AG04449 (cell line): ENCODE data around the gene ABCC10.

Experiments
- CTCF ChIA-PET: fragments of 350-600 bp; formaldehyde crosslinking; extraction: SDS; loops from one replicate; lab custom pipeline; 2021; ENCODE audit warnings: antibody characterized with exemption; lab: Yijun Ruan, JAX
- POLR2A ChIA-PET: fragments of 400-600, 350-600 bp; formaldehyde crosslinking; extraction: SDS; loops from one replicate; lab custom pipeline; 2020; ENCODE audit warnings: antibody characterized with exemption, inconsistent platforms; lab: Yijun Ruan, JAX
- DNase-seq: peaks from one replicate; pipeline ENCODE4 v3.0.0-alpha.2; 2010; ENCODE audit warnings: low read depth, low spot score
- H3K4me3 ChIP-seq: 2 replicates; pipeline ENCODE4 v1.5.1; 2011; ENCODE audit warnings: low read depth, mild to moderate bottlenecking, control low read depth, low read length
- TF ChIP-seq, protein P1 (sequence below): IDR thresholded peaks from one replicate; pipeline ENCODE4 v1.5.1; 2011; ENCODE audit warnings: mild to moderate bottlenecking, moderate library complexity, low read length, control low read depth, inconsistent platforms; ENCODE audit not compliant: insufficient read depth; ENCODE audit errors: missing control alignments

Gene ABCC10

DNA sequence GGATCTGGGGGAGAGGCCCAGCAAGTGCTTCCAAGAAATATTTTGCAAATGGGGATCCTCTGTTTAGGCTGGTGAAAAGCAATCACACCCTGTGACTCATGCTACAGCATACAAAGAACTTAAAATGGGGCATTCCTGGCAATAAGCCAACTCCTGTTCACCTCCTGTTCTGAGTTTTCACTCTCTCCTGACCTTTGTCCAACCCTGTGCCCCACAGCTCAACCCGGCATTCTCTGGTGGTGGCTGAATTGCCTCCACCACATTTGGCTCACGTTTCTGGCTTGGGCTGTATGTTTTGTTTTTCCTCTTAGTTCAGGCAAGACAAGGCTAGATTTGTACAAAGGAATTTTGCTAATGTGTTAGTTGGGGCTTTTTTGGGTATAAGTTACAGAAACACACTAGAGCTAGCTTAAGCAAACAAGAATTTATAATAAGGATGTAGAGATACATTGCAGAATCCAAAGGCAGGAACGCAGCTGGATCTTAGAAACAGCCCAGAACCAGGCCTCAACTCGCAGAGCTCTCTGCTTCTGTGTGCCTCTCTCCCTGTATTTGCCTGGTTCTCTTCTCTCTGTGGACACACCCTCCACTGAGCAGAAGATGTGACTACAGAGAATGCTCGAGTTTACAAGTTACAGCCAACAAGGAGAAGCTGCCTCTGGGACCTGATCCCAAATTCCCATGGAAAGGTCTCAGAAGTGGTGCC lies 9.4 kb downstream of the ABCC10 start:
- H3K4me3 ChIP-seq = no peak overlapping the region
- TF ChIP-seq, protein P1, sequence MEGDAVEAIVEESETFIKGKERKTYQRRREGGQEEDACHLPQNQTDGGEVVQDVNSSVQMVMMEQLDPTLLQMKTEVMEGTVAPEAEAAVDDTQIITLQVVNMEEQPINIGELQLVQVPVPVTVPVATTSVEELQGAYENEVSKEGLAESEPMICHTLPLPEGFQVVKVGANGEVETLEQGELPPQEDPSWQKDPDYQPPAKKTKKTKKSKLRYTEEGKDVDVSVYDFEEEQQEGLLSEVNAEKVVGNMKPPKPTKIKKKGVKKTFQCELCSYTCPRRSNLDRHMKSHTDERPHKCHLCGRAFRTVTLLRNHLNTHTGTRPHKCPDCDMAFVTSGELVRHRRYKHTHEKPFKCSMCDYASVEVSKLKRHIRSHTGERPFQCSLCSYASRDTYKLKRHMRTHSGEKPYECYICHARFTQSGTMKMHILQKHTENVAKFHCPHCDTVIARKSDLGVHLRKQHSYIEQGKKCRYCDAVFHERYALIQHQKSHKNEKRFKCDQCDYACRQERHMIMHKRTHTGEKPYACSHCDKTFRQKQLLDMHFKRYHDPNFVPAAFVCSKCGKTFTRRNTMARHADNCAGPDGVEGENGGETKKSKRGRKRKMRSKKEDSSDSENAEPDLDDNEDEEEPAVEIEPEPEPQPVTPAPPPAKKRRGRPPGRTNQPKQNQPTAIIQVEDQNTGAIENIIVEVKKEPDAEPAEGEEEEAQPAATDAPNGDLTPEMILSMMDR = no peak
- ChIA-PET POLR2A (interaction anchor here (0.6 kb wide), 1 partner anchor 80 kb away, joined by 3 read pairs; the partner anchor contains the start of gene YIPF3), CTCF (interaction anchor here (0.9 to 3.5 kb wide), 8 partner anchors 9 to 207 kb away, joined by 3 to 28 read pairs (median 6); partner anchors contain the start of genes ABCC10 and DLK2)
- peak; percentile 23 for DNase-seq

DNA sequence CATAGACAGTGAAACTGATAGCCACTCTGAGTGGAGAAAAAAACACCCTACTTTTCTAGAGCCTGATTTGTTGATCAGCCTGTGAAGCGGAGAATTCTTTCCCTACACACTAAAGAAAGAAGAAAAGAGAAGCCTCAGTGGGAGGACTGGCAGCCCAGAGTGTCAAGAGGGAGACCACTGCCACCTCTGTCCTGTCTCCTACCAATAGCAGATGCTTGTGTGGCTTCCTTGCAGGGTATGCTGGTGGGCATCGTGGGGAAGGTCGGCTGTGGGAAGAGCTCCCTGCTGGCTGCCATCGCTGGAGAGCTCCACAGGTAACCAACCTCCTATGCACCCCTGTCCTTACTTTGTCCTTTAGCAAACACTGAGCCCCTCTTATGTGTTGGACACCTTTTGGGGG lies 10.4 kb downstream of the ABCC10 start:
- DNase-seq = no peak
- TF ChIP-seq, protein P1 = no peak
- ChIA-PET CTCF (interaction anchor here (1.0 to 4.5 kb wide), 7 partner anchors 10 to 69 kb away, joined by 3 to 28 read pairs (median 8); partner anchors contain the start of genes ABCC10 and DLK2), POLR2A (interaction anchor here (0.9 to 1.2 kb wide), 2 partner anchors 11 to 39 kb away, joined by 3 to 5 read pairs; partner anchors contain the start of genes ABCC10 and TJAP1)
- no peak overlapping the region for H3K4me3 ChIP-seq

DNA sequence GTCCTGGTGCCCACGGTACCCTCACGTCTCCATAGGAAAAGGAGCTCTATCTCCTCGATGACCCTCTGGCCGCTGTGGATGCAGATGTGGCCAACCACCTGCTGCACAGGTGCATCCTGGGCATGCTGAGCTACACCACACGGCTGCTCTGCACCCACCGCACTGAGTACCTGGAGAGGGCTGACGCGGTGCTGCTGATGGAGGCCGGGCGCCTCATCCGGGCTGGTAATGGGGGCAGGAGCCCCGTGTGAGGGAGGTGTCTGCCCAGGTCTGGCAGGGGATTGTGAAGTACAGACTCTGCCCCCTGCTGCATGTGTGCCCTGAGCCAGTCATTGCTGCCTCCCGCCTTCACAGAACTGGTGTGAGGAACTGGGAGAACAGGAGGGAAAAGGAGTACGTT lies 15.6 kb downstream of the ABCC10 start:
- CTCF ChIA-PET = interaction anchor here (1.0 to 4.7 kb wide), 3 partner anchors 12 to 28 kb away, joined by 4 to 33 read pairs (median 5); partner anchors contain the start of genes ABCC10 and DLK2

DNA sequence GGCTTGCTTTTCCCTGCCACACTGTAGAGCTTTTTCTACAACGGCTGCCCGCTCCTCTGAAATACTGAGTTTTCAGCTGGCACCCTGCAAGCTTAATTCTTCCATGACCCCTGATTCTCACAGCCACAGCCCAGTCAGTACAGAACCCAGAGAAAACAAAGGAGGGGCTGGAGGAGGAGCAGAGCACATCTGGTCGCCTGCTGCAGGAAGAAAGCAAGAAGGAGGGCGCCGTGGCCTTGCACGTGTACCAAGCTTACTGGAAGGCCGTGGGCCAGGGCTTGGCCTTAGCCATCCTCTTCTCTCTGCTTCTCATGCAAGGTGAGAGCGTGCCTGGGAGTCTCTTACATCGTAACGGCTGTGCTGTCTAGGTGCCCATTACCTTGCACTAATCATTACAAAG lies 16.7 kb downstream of the ABCC10 start:
- ChIA-PET CTCF (interaction anchor here (0.6 to 4.7 kb wide), 4 partner anchors 10 to 215 kb away, joined by 3 to 33 read pairs (median 4); partner anchors contain the start of genes DLK2 and DNPH1), POLR2A (no interaction called here)
- H3K4me3 ChIP-seq = no peak overlapping the region
- TF ChIP-seq, protein P1 = no peak
- no peak for DNase-seq

More for the DNA sequence above, 15.6 kb downstream of the ABCC10 start:
- H3K4me3 ChIP-seq = no peak overlapping the region
- POLR2A ChIA-PET = no interaction called here
- DNase-seq = no peak
- TF ChIP-seq, protein P1 = no peak

DNA sequence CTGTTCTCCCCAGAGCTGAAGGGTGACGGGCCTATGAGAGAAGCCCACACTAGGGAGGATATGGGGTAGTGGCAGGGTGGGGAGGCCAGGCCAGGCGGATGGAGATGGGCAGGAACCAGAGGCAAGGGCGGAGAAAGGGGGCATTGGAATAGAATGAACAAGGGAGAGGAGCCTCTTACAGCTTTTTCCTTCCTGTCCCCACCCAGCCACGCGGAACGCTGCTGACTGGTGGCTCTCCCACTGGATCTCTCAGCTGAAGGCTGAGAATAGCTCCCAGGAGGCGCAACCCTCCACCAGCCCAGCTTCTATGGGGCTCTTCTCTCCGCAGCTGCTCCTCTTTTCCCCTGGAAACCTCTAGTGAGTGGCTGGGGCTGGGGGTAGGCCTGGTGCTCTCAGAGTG lies 17.2 kb downstream of the ABCC10 start:
- no peak for DNase-seq
- TF ChIP-seq, protein P1 = no peak
- no peak overlapping the region for H3K4me3 ChIP-seq
- ChIA-PET CTCF (interaction anchor here (0.6 to 4.7 kb wide), 3 partner anchors 10 to 216 kb away, joined by 3 to 33 read pairs (median 5); partner anchors contain the start of genes DLK2 and DNPH1), POLR2A (no interaction called here)

DNA sequence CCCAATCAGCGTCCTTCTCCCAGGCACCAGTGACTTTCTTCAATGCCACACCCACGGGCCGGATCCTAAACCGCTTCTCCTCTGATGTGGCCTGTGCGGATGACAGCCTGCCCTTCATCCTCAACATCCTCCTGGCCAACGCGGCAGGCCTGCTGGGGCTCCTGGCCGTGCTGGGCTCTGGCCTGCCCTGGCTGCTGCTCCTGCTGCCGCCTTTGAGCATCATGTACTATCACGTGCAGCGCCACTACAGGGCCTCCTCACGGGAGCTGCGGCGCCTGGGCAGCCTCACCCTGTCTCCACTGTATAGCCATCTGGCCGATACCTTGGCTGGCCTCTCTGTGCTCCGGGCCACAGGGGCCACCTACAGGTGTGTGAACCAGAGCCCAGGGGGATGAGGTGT lies 18.2 kb downstream of the ABCC10 start:
- TF ChIP-seq, protein P1 = no peak
- CTCF ChIA-PET = interaction anchor here (4.7 to 6.1 kb wide), 2 partner anchors 9 to 61 kb away, joined by 33 read pairs; partner anchors contain the start of gene DLK2
- H3K4me3 ChIP-seq = no peak overlapping the region
- DNase-seq = no peak
- POLR2A ChIA-PET = no interaction called here
